Activated CD8-positive, alpha-beta memory T cell treated with anti-CD3 and anti-CD28 coated beads for 1 hour (primary cell): ENCODE measurements around the gene TSFM.

ENCODE experiments used
- DNase-seq, 2 donors: peaks; one replicate each; pipeline ENCODE4 v3.0.0-alpha.2; 2020; ENCODE audit warnings: low read depth in 1 of 2; ENCODE audit errors: extremely low read depth in 1 of 2

The TSFM gene

DNA sequence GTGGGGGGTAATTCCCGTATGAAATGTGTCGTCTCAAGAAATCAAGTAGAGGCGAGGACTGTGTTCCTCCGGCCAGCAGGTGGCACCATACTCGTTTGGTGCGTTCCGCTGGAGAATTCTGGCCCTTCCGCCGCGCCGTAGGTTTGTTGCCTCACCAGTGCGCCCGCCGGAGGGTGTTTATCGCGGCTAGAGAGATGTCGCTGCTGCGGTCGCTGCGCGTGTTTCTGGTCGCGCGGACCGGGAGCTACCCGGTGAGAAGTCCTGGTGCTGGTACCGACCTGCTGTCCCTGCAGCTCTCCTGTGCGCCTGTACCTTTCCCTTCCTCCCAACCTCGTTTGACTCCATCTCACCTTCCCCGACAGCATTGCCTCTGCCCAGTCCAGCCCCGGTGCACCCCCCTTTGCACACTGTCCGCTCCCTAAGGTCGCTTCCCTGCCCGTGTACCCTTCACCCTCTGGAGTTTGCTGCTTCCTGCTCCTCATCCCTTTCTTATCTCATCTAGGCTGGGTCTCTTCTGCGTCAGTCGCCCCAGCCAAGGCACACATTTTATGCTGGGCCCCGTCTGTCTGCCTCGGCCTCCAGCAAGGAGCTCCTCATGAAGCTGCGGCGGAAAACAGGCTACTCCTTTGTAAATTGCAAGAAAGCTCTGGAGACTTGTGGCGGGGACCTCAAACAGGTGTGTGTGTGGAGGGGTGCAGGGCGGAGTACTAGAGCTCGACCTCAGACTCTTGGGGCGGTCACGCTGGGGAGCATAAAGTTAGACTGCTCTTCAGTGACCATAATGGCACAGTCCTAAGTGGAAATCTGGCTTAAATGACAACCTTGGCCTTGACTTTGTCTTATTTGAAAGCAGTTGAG is at the start of gene TSFM:
Gene TSFM (plus strand): TSS at position 180 of the 858 bp plus-strand sequence. CDS start 15 bp downstream, at position 195.
- DNase-seq: peak; percentile 93 to 98

DNA sequence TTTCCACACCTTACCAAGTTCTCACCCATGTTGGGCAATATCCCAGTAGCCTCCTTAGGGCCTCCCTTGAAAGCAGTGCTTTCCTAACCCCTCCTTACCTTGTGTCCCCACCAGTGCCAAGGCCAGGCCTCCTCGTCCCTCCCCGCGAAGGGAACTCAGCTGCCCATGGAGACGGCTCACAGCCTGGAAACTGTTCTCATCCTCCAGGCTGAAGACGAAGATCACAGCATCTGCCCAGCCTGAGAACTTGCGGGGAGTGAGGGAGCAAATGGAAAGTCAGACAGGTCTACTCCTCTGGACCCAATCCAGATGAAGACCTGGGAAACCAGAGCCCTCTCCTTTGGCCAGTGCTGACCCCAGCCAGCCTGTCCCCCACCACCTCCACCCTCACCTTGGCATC is 48.7 kb upstream of the TSFM start:
- no peak for DNase-seq

DNA sequence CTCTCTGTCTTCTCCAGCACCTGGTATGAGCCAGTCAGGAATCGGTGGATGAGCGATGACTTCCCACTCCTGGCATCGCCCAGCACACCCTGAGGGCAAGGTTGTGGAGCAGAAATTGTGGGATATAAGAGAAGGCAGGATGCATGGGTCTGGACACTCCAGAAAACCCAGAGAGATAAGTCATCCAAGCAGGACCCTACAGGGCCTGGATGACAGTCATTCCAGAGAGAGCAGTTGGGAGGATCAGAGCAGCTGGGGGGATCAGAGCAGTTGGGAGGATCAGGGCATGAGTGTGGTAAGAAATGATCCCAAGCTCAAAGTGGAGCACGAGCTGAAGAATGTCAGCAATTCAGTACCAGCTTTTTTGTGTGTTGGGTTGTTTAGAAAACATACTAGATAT is 48.0 kb upstream of the TSFM start:
- DNase-seq: no peak

DNA sequence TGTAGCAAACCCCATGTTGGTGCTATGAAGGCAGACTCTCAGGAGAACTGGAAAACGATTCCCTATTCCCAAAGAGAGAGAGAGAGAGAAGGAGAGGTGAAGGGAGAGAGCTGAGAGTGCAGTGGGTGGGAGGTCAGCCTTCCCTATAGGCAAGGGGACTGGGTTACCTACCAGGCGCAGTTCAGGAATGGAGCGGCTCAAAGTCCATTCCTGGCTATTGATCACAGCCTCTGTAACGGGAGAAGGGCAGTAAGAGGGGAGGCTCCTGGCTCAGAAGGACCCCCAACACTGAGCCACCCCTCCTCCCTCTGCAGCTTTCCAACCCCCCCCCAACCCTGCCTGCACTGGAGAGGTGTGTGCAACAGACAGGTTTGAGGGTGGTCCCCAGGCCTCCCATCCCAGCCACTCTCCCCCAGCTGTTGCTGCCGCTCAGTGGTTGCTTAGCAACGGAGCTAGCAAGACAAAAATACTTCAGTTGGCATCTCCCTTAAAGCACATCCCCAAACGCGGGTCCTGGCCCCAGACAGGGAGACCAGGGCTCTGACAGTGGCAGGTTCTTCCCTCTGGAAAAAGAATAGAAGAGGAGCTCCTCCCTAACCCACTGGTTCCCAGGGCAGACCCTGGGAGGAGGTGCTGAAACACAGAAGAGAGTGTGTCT is 47.3 kb upstream of the TSFM start:
- no peak for DNase-seq

DNA sequence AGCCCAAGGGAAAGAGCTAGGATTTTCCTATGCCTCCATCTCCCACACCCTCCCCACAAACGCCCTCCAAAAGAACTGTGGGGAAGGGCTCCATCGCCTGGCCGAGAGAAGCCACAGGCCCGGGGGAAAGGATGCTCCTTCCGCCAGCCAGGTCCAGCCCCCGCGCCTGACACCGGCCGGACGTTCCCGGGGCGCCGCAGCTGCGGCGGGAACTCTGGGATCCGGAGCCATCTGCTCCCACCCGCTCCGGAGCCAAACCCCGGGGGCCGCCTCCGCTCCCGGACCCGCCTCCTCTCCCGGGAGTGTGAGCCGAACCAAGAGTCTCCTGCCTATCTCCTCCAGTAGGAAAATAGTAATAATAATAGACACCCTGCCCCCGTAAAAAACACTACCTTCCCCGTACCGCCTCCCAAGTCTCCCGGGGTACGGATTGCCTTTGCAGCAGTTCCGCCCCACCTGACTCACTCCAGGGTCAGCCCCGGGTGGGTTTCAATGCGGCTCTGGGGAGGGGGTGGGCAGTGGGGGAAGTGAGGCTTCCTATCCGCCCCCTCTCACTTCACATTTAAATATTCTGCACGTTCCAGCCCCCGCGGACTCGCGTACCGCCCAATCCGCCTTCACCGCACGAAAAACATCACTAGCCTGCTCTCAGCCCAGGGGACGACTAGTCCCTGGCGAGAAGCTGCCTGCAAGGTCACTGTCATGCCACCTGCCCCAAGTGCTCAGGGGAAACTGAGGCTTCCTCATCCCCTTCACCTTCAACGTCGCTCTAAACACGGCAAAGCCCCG is 46.4 kb upstream of the TSFM start:
- no peak for DNase-seq

DNA sequence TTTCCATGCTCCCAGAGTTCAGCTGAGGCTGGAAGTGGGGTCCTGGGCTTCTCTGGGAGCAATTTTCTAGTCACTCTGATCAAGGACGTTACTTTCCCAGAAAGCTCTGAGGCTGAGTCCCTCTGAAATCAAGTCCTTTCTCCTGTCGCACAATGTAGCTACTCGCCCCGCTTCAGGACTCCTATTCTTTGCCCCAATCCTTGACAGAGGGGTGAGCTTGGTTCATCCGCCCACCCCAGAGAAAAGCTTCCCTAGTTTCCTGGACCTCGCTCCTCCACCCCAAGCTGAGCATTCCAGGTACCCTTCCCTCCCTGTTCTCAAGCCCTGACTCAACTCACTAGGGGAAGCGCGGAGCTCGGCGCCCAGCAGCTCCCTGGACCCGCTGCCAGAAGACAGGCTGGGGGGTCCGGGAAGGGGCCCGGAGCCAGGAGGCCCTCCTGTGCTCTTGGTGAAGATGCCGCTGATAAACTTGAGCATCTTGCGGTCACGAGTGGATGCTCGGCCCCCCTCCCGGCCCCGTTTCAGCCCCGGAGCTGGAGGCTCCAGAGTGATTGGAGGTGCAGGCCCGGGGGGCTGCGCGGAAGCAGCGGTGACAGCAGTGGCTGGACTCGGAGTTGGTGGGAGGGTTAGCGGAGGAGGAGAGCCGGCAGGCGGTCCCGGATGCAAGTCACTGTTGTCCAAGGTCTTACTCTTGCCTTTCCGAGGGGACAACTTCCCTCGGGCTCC is 45.7 kb upstream of the TSFM start:
- DNase-seq: no peak

DNA sequence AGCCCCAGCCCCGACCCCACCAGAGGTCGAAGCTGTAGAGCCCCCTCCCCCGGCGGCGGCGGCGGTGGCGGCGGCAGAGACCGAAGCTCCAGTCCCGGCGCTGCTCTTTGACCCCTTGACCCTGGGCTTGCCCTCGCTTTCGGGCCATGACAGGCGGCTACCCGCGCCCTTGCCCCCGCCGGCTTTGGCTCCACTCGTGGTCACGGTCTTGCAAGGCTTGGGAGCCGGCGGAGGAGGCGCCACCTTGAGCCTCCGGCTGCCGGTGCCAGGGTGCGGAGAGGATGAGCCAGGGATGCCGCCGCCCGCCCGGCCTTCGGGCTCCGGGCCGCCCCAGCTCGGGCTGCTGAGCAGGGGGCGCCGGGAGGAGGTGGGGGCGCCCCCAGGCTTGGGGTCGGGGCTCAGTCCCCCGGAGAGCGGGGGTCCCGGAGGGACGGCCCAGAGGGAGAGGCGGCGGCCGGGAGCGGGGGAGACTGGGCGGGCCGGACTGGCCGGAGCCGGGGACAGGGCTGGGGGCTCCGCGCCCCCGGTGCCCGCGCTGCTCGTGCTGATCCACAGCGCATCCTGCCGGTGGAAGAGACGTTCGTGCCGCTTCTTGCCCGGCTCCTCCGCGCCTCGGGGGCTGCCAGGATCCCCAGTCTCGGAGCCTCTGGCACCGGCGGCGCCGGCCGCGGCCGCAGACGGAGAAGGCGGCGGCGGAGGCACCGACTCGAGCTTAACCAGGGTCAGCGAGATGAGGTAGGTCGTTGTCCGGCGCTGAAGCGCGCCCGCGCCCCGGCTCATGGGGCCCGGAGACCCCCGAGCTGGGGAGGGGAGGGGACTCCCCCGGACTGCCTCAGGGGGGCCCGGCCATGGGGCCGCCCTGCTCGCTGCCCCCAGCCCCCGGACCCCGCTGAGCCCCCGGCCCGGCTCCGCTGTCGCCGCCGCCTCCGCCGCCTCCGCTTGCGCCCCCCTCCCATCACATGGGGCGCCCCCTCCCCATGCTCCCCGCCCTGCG is 44.8 kb upstream of the TSFM start:
- DNase-seq: no peak

DNA sequence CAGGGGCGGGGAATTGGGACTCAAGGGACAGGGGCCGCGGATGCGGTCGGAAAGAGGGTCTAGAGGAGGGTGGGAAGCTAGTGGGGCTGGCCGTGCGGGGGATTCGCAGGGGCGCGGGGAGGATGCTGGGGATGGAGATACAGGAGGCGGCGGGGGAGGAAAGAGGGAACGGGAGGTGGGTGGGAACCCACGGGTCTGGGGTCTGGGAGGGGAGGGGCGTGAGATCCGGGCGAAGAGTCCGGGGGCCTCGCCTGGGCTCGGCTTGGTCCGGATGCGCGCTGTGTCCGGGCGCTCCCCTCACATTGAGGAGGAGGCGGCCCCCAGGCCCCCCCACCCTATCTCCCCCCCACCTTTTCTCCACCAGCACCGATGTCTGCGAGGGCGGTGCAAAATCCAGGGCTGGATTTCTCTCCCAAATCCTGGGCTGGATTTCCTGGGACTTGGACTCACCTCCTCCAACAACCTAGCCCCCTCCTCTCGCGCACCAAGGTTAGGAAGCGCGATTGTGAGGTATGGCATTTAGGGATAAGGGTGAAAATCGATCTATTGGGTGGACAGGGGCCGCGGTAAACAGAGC is 43.8 kb upstream of the TSFM start, which contains the start of gene AGAP2:
Gene AGAP2 (minus strand): TSS at position 82 of the 577 bp plus-strand sequence. CDS start 496 bp downstream, outside the sequence.
- DNase-seq: no peak

DNA sequence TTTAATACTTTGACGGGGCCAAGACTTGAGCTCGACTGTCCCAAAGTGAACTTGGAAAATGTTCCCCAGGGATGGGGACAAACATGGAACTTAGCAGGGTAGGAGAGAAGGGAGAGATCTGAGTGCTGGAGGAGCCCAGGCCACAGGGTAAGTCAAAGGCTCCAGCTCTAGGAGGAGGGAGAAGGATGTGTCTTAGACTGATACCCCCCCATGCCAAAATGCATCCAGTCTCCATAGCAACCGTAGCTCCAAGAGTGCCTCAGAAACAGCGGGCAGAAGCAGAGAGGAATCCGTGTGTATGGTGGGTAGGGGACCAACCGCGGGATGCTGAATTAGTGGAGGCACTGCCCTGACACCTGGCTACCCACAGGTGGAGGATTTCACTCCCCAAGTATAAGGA is 43.2 kb upstream of the TSFM start:
- DNase-seq: no peak

DNA sequence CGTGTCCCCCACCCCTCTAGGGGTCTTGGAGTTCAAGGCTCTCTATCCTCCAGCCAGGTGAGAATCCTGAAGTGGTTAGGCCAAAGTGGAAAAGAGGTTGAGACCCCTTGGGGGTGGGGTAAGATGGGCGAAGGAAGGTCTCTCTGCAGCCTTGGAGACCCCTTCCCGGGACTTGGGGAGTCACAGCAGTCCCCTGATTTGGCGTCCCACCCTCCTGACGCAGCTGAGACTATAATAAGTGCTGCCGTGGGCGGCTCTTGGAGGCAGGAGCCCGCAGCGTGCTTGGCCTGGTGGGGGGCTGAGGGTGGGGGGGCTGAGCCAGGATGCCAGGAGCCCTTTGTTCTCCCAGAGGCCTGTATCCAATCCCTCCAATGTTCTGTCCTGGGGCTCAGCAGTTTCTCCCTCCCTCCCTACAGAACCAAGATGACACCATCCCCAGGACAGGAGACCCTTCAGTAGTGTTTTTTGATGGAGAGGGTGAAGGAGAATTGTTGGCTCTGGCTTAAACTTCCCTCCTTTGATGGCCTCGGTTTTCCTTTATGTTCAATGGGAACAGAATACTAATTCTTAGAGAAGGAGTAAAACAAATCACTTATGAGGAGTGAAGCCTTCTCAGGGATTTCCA is 42.6 kb upstream of the TSFM start:
- no peak for DNase-seq

DNA sequence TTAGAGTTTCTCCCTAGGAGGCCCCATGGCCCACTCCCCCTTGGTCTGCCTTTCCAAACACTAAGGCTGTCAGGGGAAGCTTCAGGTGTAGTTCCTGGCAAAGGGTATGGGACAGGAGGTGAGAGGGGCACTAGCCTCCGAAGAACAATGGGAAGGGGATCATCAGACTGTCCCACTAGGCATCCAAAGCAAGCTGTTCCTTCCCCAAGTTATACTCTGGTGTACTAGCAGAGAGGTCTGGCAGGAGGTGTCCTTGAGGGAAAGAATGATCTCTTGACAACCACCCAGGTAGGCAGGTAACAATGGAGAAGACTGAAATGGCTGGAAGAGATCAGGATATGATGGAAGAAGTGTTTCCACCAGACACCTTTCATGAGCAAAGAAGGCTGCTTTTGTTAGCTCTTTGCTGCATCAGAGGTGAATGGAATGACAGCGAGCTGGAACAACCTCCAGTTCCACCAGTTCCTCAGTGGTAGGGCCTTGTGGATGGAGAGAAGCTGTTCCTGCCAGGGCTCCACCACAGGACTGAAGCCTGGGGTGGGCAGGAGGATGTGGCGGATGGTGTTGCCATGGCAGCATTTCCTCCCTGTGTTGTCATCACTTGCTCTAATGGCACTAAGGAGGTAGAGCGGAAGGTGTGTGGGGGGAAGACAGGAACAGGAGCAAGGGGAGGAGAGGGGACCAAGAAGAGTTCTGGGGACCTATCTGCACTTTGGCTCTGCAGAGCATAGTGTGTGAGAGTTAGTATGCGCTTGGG is 41.8 kb upstream of the TSFM start:
- peak in 1 of 2 donors; percentile 55 for DNase-seq

DNA sequence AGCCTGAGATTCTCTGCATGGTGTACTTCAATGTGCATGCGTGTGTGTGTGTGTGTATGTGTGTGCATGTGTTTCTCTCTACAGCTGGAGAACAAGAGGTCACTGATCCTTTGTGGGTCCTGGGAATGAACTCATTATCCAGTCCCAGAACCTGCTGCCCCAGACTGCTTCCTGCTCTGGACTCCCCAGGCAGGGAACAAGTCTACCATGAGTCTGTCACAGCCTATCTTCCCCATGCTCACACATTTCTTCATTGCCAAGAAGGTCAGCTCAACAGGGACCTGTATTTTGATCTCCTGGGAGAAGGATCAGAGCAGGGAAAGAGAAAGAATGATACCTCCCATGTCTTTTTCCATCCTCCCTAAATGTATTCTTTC is 41.2 kb upstream of the TSFM start:
- no peak for DNase-seq

DNA sequence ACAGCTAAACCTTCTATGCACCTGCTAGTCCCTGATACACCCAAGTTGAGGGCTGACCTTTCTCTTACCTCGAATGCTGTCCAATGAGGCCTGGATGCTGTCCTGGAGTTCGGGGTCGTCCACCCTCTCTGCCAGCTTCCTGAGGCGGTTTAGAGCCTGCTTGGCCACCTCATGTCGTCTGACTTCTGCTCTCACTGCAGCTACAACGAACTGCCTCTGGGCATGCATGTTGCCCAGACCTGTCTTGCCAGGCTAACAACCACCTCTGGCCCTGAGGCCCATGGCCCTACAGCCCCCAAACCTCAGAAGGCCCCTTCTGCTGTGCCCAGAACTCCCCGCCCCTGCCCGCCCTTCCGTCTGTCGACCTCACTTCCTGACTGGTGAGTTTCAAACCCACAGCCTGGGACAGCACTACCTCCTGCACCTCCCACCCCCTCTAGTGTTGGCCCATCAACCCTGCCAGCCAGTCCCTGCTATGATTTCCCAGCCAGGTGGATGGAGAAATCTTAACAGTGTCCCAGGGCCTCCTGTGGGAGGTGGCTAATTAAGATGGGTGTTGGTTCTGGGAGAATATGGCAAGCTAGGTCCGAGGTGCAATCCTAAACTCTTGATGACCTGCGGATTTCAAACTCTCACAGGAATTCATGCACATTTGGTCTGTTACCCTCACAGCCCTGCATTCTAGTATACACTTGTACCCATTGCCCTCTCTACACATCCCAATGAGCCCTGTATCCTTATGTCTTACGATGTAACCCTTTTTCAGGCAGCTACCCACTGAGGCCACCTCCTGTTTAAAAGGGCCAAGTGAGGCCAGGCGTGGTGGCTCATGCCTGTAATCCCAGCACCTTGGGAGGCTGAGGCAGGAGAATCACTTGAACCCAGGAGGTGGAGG is 40.5 kb upstream of the TSFM start:
- peak; percentile 54 to 65 for DNase-seq

DNA sequence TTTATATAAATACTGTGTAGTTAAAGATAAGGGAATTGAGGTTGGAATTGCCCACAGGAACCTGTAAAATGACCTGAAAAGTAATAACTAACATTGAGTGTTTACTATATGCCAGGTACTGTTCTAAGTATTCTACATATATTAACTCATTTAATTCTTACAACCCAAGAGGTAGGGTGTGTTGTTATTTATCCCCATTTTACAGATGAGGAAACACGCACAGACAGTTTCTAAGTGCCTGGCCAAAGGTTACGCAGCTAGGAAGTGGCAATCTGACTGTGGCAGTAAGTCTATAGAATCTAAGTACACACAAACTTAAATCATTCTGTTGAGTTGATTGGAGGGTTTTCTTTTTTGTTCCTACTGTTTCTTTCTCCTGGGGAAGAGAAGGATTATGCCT is 38.8 kb upstream of the TSFM start:
- DNase-seq: no peak

DNA sequence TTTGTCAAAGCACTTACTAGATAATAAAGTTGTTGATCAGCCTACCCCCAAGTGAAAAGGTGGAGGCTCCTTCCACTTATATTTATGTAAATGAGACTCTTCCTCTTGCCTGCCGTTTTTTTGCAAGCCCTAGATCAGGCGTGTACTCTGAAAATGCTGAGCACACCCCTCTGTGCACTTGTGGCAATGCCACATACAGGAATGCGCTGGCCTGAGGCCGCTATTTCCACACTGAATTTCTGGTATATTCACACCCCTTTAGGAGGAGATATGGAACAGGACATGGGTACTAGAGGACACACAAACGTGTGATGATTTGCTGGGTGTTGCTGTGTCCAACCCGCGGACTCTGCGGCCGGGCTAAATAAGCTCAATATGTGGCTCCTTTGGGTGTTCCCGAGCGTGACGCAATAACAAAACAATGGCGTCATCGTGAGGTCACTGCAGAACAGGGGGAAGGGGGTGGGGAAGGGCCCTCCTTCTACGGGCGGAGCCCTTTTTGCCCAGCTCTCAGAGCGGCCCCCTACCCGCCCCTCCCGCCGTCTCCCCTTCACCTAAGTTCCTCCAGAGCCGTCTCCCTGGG is 38.3 kb upstream of the TSFM start:
- DNase-seq: no peak

DNA sequence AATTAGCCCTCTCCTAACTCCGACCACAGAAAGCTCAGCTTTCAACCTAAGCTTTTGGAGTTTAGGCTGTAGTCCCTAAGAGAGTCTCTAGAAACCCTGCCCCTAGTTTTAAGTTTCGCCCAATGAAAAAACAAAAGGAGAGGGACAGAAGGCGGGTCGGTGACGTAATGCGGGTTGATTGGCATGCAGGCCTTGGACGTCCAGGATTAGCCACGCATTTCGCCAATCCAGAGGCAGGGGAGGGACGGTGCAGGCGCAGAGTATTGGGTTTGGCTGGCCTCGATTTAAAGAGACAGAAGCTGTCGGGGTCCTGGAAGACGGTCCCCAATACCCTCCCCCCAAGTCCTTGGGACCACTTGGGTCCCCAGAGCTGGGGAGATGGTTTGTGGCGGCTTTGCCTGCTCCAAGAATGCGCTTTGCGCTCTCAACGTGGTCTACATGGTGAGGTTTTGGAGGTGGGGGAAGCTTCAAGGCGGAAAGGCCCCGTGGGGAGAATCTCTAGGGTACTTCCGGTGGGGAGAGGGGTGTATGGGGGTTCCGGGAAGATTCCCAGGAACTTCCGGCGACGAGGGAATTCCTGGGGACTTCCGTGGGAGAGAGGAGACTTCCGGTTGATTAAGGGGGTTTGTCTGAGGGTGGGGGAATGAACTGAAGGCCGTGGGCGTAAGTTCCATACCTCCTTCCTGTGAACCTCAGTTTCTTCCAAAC is 37.7 kb upstream of the TSFM start, which contains the start of gene TSPAN31:
Gene TSPAN31 (plus strand): TSS at position 263 of the 708 bp plus-strand sequence. CDS start 116 bp downstream, at position 379.
- peak; percentile 86 to 94 for DNase-seq
